ENCODE measurements around the gene EQTN. TPM values are rescaled to one million over a fixed set of nuclear protein-coding genes. Genes with fewer than 3 reads are reported as not detected.
"Not testable (repeated sequence)": the region's sequence is repeated elsewhere in the genome, so short reads cannot be mapped to it uniquely, and the experiment has no call there.

The EQTN gene
- total RNA-seq, 1 donor from 2014 or later: not detected

DNA sequence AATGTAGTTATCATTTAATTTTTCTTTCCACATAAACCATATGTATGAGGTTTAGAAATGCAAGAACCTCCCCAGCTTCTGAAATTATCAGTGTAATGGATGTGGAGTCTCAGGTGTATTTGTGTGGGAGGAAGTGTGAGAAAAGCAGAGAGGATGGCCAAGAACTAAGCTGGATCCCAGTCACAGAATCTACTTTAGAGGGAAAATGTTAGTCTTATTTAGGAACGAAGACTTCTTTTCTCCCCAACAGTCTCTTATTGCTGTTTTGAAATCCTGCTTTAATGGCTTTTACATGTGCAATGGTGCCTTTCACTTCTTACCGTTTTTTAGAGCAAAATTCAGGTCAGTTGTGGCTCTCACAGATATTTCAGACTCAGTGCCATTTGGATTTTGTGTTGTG is 3.0 kb downstream of the EQTN start:
- no peak for DNase-seq (ENCODE audit: low spot score)

- peak; percentile 40 for DNase-seq (ENCODE audit: low spot score)
These were observed 4.1 kb downstream of the EQTN start for GRCh38 chr9:27292659-27293405.

GRCh38 chr9:27291292-27291691 is 5.7 kb downstream of the EQTN start:
- no peak for DNase-seq (ENCODE audit: low spot score)

GRCh38 chr9:27282269-27282668 is 14.7 kb downstream of the EQTN start:
- DNase-seq (ENCODE audit: low spot score): no peak

DNA sequence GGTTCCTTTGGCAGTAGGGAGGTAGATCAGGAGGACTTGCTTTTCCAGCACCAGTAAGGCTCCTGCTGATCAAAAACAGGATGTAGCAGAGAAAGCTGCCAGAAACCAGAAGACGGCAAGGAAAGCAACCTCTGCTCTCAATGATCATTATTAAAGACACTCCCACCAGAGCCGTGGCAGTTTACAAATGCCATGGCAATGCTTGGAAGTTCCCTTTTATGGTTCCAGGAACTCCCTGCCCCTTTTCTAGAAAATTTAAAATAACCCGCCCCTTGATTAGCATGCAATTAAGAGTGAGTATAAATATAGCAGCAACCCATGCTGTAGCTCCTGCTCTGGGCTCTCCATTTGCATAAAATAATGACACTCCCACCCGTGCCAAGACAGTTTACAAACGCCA is 16.1 kb downstream of the EQTN start:
- peak; percentile 9 for DNase-seq (ENCODE audit: low spot score)

GRCh38 chr9:27280249-27280648 is 16.7 kb downstream of the EQTN start:
- no peak for DNase-seq (ENCODE audit: low spot score)

- DNase-seq (ENCODE audit: low spot score): no peak
These were observed 17.3 kb downstream of the EQTN start for GRCh38 chr9:27279611-27280010.

DNA sequence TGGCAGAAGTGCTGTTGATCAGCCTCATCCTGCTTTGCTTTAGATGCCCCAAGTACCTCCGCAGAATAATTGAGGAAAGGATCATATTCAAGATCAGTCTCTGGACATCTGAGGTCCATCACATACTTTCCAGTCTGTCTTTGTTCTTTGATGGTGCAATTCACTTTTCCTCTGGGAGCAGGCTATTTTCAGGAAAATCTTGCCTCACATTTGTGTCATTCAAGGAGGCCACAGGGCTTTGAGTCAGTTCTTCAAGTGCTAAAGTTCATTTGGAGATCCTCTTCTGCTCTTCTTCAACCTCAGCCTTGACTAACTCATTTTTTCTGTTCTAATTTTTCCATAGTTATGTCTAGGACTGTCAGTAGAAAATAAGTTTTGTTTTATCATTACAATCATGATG is 18.6 kb downstream of the EQTN start:
- no peak for DNase-seq (ENCODE audit: low spot score)

DNA sequence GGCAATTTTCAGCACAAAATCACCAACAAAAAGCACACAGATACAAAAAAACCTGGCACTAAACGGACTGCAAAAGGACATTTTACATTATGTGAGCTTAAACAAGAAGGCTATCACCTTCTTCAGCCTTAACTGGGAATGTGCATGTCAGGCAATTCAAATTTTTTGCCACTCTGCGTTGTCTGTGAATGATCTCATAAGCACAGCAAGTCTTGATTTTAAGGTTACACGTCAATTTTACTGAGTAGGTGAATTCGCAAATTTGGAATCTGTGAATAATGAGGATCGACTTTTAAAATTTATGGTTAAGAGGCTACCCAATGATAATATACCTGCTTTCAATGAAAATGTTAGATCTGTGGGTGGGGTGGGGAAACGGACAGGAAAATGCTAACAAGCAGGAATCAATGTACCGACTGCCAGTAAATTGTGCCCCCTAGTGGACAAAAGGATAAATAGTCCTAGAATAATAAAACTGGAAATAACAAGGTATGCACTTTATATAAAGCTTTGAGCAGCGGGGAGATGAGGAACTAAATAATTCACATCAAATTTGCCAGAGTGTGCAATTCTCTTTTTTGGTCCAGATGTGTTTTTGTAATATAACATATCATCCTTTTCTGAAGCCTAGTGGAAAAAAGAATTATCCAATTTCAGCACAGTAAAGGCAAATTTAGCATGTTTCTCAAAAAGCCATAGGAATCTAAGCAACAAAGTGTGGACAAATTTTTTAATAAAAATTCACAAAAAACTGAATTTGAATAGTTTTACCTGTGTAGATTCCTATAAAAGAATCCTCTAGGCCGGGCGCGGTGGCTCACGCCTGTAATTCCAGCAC is 20.5 kb downstream of the EQTN start:
- peak; percentile 79 for DNase-seq (ENCODE audit: low spot score)

DNA sequence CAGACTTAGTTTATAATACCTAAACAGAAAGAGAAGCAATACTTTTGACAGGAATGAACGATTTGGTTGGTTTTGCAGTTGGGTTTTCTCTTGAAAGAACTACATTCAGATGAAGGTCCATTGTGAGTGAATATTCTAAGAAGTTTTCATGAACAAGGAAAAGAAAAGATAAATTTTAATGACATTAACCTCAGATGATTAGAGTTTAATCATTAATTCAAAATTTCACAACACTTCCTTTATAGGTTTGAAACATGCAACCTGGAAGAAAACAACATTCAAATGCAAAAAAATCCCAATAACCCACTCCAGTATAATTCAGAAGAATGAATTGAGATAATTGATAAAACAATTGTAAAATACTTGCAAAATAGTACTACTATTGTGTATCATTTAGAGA is 23.8 kb downstream of the EQTN start:
- no peak for DNase-seq (ENCODE audit: low spot score)

GRCh38 chr9:27272103-27272502 is 24.8 kb downstream of the EQTN start:
- no peak for DNase-seq (ENCODE audit: low spot score)

- DNase-seq (ENCODE audit: low spot score): no peak
These were observed 35.3 kb downstream of the EQTN start for GRCh38 chr9:27261517-27262211.

DNA sequence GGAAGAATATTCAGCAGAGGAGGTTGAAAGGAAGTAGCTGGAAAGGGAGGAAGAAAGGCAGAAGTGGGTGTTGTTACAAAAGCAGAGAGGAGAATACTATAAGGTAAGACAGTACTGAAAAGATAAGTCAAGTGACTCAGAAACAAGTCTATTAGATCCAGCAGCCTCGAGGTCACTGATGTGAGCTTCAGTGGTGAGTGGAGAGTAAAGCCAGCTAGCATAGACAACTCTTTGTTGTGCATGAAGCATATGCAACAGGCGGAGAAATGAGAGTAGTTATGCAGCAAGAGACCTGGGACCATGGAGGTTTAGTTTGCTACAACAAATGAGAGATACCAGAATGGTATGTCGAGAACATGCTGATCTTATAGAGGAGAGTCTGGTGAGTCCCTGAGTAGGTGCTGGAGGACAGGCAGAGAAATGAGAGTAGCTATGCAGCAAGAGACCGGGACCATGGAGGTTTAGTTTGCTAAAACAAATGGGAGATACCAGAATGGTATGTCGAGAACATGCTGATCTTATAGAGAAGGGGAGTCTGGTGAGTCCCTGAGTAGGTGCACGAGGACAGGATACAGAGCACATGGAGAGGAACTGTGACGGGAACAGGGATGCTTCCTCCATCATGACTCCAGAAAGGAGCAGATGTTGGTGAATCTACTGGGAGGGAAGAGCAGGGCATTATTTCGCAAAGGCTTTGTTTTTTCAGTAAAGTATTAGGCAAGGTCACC is 36.0 kb downstream of the EQTN start:
- DNase-seq (ENCODE audit: low spot score): no peak

GRCh38 chr9:27258662-27259061 is 38.3 kb downstream of the EQTN start:
- no peak for DNase-seq (ENCODE audit: low spot score)

DNA sequence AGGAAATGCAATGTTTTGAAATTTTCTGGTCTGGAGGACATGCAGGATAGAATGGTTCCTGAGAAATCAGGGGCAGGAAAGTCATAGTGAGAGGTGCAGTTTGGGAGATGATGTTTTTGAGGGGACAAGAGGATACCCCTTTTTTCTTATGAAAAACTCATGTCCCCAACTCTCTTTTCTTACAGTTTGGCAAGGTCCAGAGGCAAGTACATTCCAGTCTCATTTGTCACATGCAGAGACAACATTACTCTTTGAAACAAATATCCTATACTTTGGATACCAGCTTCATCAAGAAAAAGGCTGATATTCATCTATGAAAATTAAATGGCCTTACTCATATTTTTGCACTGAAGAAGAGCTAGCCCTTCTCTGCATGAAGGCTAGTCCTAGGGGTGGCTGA is 48.2 kb downstream of the EQTN start:
- no peak for DNase-seq (ENCODE audit: low spot score)

- DNase-seq (ENCODE audit: low spot score): peak; percentile 61
These were observed 49.2 kb downstream of the EQTN start for GRCh38 chr9:27247756-27248155.

DNA sequence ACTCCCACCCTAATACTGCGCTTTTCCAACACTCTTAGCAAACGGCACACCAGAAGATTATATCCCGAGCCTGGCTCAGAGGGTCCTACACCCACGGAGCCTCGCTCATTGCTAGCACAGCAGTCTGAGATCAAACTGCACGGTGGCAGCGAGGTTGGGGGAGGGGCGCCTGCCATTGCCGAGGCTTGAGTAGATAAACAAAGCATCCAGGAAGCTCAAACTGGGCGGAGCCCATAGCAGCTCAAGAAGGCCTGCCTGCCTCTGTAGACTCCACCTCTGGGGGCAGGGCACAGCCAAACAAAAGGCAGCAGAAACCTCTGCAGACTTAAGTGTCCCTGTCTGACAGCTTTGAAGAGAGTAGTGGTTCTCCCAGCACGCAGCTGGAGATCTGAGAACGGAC is 57.3 kb downstream of the EQTN start:
- not testable (repeated sequence) for DNase-seq (ENCODE audit: low spot score)
